ENCODE results near the gene TDO2. TPM values are rescaled to one million over a fixed set of nuclear protein-coding genes. Genes with fewer than 3 reads are reported as not detected.
A peak's percentile ranks its signal among the peaks of the same experiment; 100 is the strongest.

Gene TDO2
- total RNA-seq (2022) (not detected in 2 replicates), Bru-seq, nascent RNA (percentile 10 among the genes with signal in this experiment), BruChase-seq, experiment 1, labeled RNA remaining after a 6-hour chase (percentile 9 among the genes with signal in this experiment), BruChase-seq, experiment 2, labeled RNA remaining after a 2-hour chase (not detected)
- long read RNA-seq = 0 reads

DNA sequence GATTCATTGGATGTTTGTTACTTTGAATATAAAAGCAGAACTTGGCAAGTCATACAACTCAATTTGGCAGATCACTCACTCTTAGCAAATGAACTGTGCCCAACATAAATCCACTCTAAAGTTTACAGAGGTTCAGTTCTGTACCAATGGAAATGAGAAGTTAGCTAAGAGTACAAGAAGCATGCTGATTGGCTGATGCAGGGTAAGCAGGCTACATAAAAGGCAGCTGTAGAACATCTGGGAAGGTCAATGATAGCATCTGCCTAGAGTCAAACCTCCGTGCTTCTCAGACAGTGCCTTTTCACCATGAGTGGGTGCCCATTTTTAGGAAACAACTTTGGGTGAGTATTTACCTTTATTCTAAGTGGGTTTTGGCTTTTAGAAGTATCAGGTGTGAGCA is at the start of gene TDO2:
Gene TDO2, plus strand, starts transcription at position 244 of the 400 bp plus-strand sequence. Its CDS starts 63 bp downstream, at position 307.
- Mint-ChIP-seq H3K36me3 (ENCODE audit: insufficient read depth, unreplicated experiment) (no peaks in the 10 kb centered on the region), H3K4me1 (ENCODE audit: insufficient read depth, unreplicated experiment) (peaks cover 19% of the 10 kb centered on the region), H3K9me3 (ENCODE audit: unreplicated experiment) (no peaks in the 10 kb centered on the region), H3K27me3 (ENCODE audit: insufficient read depth, unreplicated experiment) (no peaks in the 10 kb centered on the region), H3K4me3 (ENCODE audit: unreplicated experiment) (no peak within 1 kb of the TSS), H3K27ac (ENCODE audit: low read depth, unreplicated experiment) (no peak within 1 kb of the TSS)
- DNase-seq (ENCODE audit: unreplicated experiment) = no peak
- intact Hi-C loops (cut with micrococcal nuclease) = no loop called here
- TF ChIP-seq, protein P1, sequence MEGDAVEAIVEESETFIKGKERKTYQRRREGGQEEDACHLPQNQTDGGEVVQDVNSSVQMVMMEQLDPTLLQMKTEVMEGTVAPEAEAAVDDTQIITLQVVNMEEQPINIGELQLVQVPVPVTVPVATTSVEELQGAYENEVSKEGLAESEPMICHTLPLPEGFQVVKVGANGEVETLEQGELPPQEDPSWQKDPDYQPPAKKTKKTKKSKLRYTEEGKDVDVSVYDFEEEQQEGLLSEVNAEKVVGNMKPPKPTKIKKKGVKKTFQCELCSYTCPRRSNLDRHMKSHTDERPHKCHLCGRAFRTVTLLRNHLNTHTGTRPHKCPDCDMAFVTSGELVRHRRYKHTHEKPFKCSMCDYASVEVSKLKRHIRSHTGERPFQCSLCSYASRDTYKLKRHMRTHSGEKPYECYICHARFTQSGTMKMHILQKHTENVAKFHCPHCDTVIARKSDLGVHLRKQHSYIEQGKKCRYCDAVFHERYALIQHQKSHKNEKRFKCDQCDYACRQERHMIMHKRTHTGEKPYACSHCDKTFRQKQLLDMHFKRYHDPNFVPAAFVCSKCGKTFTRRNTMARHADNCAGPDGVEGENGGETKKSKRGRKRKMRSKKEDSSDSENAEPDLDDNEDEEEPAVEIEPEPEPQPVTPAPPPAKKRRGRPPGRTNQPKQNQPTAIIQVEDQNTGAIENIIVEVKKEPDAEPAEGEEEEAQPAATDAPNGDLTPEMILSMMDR (IDR thresholded peaks at IDR 0.05; ENCODE audit: unreplicated experiment) = no peak
- CTCF ChIA-PET = interaction anchor here (0.6 to 0.7 kb wide), 2 partner anchors 102 to 255 kb away, joined by 3 to 4 read pairs; no protein-coding TSS in a partner anchor
- POLR2A ChIA-PET = no interaction called here
- BruUV-seq (replicated peaks) = no TSS peak

DNA sequence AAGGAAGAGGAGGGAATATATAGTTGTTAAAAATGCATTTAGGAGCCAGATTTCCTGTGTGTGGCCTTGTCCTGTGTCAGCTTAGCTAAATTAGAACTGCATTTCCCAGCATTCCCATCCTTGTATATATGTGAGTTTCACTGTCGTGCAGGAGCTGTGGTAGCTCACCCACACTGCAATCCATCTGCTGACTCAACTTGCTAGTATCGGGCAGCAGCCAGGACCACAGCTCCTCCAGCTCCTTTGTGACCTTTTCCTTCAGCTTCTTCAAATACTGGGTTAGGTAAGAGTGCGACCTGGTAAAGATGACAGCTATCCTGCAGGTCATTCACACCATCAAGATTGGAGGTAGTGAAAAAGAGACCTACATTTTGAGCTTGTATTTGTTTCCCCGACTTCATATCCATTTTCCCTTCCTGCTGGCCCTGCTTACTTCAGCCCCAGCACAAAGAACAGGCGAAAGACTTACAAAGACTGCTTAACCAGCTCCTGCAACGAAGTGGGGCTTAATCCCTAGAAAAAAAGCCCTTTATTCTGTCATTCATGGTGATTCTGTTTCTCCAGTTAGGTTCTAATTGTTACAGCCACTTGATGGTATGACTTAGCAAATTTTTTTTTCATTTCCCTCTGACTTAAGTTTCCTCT is 48.8 kb upstream of the TDO2 start:
- peak; percentile 11 for DNase-seq (ENCODE audit: unreplicated experiment)
- ChIA-PET POLR2A (no interaction called here), CTCF (no interaction called here)
- intact Hi-C loops (cut with micrococcal nuclease) = no loop called here
- Mint-ChIP-seq H3K36me3 (ENCODE audit: insufficient read depth, unreplicated experiment) (no peaks in the 10 kb centered on the region), H3K27ac (ENCODE audit: low read depth, unreplicated experiment) (no peak overlapping the region), H3K9me3 (ENCODE audit: unreplicated experiment) (no peaks in the 10 kb centered on the region), H3K4me3 (ENCODE audit: unreplicated experiment) (no peak overlapping the region), H3K4me1 (ENCODE audit: insufficient read depth, unreplicated experiment) (no peaks in the 10 kb centered on the region), H3K27me3 (ENCODE audit: insufficient read depth, unreplicated experiment) (no peaks in the 10 kb centered on the region)
- no TSS peak for BruUV-seq (replicated peaks)
- TF ChIP-seq, protein P1 (IDR thresholded peaks at IDR 0.05; ENCODE audit: unreplicated experiment) = no peak

DNA sequence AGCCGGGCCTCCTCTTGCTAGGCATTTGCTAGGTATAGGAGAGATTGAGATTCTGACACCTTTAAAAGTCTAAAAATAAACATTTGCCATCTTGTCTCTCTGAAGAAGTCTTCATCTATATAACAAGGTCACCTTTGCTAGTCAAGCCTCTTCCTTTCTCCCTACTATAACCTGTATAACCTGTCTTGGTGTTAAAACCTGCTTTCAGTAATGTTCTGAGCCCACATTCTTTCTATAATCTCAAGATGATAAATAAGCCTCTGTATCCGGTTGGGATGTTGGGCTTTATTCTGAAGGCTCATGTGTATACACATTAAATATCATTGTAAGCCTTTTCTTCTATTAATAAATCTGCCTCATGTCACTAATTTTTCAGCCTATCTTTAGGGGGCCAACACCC is 47.6 kb upstream of the TDO2 start:
- CTCF ChIA-PET = interaction anchor here (0.9 kb wide), 1 partner anchor 18 kb away, joined by 3 read pairs; no protein-coding TSS in a partner anchor
- H3K27me3 Mint-ChIP-seq (ENCODE audit: insufficient read depth, unreplicated experiment) = no peaks in the 10 kb centered on the region
- no peaks in the 10 kb centered on the region for H3K4me1 Mint-ChIP-seq (ENCODE audit: insufficient read depth, unreplicated experiment)
- no TSS peak for BruUV-seq (replicated peaks)
- TF ChIP-seq, protein P1 (IDR thresholded peaks at IDR 0.05; ENCODE audit: unreplicated experiment) = no peak
- intact Hi-C loops (cut with micrococcal nuclease) = no loop called here
- POLR2A ChIA-PET = no interaction called here
- H3K36me3 Mint-ChIP-seq (ENCODE audit: insufficient read depth, unreplicated experiment) = no peaks in the 10 kb centered on the region
- no peak overlapping the region for H3K27ac Mint-ChIP-seq (ENCODE audit: low read depth, unreplicated experiment)
- no peak overlapping the region for H3K4me3 Mint-ChIP-seq (ENCODE audit: unreplicated experiment)
- DNase-seq (ENCODE audit: unreplicated experiment) = no peak
- H3K9me3 Mint-ChIP-seq (ENCODE audit: unreplicated experiment) = no peaks in the 10 kb centered on the region

DNA sequence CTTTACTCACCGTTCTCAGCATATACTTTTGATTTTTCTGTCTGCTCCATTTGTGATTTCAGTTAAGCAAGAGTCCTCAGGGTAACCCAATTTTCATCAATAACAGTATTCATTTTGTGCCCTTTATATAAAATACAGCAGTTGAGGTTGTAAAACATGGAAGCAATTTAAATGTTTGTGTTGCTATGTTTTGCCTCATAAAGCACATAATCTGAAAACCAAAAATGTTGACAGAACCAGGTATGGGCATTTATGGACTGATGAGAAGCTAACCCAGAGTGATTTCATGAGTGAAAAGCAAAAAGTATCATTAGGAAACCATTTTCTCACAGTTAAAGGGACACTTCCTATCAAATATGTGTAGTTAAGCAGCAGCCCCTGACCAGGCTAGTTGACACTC is 37.3 kb upstream of the TDO2 start, which contains the start of gene ASIC5:
Gene ASIC5, minus strand, starts transcription at position 101 of the 400 bp plus-strand sequence. Its CDS starts 51 bp downstream, at position 50.
- POLR2A ChIA-PET = no interaction called here
- H3K27ac Mint-ChIP-seq (ENCODE audit: low read depth, unreplicated experiment) = no peak within 1 kb of the TSS
- H3K9me3 Mint-ChIP-seq (ENCODE audit: unreplicated experiment) = peaks cover 9% of the 10 kb centered on the region
- no peaks in the 10 kb centered on the region for H3K27me3 Mint-ChIP-seq (ENCODE audit: insufficient read depth, unreplicated experiment)
- H3K4me3 Mint-ChIP-seq (ENCODE audit: unreplicated experiment) = no peak within 1 kb of the TSS
- no peak for DNase-seq (ENCODE audit: unreplicated experiment)
- H3K4me1 Mint-ChIP-seq (ENCODE audit: insufficient read depth, unreplicated experiment) = no peaks in the 10 kb centered on the region
- CTCF ChIA-PET = no interaction called here
- intact Hi-C loops (cut with micrococcal nuclease) = no loop called here
- H3K36me3 Mint-ChIP-seq (ENCODE audit: insufficient read depth, unreplicated experiment) = no peaks in the 10 kb centered on the region
- TF ChIP-seq, protein P1 (IDR thresholded peaks at IDR 0.05; ENCODE audit: unreplicated experiment) = no peak
- BruUV-seq (replicated peaks) = no TSS peak

All from MCF 10A (cell line).